ACHN (cell line): ENCODE measurements around the gene GPR26.

Experiments
- DNase-seq: peaks from one replicate; pipeline ENCODE4 v3.0.0-alpha.2; 2015
- in situ Hi-C: cut with HindIII; loops from 2 replicates; pipeline ENCODE4 v1.10.0; 2017; ENCODE audit warnings: low sequenced_read_pairs, low pct_ligation_motif_present, low pct_unique_long_range_greater_than_20kb

GPR26 gene, protein sequence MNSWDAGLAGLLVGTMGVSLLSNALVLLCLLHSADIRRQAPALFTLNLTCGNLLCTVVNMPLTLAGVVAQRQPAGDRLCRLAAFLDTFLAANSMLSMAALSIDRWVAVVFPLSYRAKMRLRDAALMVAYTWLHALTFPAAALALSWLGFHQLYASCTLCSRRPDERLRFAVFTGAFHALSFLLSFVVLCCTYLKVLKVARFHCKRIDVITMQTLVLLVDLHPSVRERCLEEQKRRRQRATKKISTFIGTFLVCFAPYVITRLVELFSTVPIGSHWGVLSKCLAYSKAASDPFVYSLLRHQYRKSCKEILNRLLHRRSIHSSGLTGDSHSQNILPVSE

DNA sequence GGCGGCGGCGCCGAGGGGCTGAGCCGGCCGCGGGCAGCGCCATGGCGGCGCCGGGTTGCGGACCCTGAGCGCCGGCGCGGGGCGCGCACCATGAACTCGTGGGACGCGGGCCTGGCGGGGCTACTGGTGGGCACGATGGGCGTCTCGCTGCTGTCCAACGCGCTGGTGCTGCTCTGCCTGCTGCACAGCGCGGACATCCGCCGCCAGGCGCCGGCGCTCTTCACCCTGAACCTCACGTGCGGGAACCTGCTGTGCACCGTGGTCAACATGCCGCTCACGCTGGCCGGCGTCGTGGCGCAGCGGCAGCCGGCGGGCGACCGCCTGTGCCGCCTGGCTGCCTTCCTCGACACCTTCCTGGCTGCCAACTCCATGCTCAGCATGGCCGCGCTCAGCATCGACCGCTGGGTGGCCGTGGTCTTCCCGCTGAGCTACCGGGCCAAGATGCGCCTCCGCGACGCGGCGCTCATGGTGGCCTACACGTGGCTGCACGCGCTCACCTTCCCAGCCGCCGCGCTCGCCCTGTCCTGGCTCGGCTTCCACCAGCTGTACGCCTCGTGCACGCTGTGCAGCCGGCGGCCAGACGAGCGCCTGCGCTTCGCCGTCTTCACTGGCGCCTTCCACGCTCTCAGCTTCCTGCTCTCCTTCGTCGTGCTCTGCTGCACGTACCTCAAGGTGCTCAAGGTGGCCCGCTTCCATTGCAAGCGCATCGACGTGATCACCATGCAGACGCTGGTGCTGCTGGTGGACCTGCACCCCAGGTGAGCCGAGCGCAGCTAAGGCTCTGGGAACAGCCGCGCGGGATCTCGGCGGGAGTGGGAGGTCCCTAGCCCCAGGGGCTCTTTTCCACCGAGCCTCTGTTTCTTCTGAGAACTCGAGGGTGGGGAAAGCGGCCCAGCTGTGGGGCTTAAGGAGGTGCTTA is at the start of gene GPR26:
TSS of gene GPR26 (plus strand) at position 38 of the 919 bp plus-strand sequence. CDS start at position 91, 53 bp downstream.
- in situ Hi-C loops, result no loop called here
- no peak for DNase-seq

DNA sequence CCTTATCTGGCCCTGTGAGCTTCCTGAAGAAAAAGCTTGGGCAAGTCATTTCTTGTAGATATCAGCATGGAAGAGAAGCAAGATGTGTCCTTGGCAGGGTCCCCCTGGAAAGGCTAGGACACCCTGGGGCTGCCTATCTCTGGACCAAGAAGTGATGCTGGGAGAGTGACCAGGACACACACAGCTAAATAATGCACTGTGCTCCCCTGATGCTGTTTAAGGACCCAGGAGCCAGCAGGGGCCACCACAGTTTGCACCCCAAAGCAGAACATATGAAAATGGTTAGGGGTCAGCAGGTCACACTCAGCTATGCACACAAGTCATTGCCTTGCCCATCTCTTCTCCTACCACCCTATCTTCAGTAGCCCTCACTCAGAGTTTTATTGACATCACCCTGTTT is 47.9 kb upstream of the GPR26 start:
- in situ Hi-C loops, result no loop called here
- DNase-seq, result no peak

DNA sequence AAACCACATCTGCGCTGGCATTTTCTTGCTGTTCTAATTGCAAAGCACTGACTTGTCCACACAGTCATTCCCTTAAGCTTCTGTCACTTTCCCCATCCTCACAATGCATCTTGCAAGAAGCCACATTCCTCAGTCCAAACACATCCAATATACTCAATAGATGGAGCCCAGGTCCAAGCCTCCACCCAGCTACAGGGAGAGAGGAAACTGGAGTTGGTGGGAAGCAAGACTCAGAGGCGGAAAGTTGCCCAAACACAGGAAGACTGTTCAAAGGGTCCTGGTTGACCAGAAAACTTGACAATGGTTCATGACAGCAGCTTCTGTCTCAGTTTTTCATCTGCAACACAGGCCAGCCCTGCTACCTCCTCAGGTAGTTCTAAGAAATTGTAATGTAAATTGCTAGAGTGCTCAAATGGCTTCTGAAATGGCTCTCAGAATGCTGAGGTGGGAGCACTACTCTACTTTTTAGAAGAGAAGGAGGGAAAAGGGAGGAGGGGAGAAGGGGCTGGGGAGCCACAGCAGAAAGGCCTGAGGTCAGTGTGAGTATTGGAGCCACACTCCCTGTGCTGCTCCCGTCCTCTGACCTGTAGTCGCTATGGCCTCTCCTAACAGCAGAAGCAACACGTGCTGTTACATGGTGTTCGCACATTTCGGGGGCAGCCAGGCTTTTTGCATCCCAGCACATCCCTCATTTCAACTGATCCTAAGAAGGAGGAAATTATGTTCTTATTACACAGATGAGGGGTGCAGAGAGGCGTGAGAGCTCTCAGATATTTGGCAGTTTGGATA is 46.9 kb upstream of the GPR26 start:
- in situ Hi-C loops, result no loop called here
- DNase-seq, result no peak

DNA sequence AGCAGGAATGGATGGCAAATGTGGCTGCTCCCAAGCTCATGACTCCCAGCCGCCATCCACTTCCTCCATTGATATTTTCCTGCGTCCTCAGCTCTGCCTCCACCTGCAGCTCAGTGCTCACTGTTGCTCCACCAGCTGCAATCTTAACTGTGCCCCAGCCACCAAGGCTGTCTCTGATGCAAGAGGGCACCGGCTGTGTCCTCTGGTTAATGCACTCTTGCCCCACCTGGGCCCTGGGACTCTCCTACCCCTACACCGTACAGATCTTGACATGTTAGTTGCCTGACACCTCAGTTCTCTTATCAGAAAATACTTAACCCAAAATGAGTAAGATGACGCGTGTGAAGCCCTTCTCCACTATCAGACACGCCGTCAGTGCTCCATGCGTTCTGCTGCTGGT is 45.5 kb upstream of the GPR26 start:
- no peak for DNase-seq
- in situ Hi-C loops, result no loop called here

DNA sequence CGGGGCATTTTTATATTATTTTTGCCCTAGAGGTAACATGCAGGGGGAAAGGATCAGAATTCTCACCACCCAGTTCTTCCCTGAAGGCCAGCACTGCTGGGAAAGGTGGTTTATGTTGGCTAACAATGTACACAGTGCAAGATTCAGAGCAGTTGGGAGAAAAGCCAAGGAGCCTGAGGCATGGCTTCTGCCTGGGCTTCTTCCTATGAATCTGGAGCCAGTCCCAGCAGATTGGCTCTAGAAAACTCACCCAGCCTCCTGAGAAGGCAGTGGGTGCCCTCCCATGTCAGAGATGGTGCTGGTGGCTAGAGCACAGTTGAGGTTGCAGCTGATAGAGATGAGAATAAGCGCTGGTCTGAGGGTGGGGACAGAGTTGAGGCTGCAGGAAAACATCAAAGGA is 44.7 kb upstream of the GPR26 start:
- no peak for DNase-seq
- in situ Hi-C loops, result no loop called here

DNA sequence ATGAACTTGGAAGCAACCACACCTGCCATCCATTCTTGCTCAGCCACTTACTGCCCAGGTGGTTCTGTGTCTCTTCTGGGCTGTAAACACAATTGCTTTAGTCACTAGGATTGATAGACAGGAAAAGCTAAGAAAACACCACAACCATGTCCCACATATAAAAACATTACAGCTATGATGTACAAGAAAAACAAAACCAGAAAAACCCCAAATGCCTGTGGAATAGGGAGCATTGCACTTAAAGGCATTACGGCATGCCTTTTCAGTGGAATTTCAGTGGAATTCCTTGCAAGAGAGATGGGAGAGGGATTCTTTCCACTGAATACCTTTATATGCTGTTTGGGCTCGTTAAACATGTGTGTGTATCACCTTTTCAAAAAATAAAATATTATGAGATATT is 44.2 kb upstream of the GPR26 start:
- no peak for DNase-seq
- in situ Hi-C loops, result no loop called here

DNA sequence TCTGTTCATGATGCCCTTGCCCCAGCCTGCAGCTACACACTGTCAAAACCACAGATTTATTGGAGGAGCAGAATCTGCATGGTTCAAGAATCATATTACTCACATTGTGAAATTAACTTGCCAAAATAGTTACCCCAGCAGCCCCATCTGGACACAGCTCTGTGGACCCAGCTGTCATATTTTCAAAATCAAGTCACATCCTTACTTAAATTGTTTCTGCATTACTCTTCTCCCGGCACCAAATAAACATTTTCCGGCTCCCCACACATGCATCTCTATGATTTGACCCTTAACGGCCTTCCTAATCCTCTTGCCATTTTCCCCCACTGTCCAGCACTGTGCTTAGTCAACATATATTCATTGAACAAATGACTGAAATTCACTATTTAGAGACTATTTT is 43.8 kb upstream of the GPR26 start:
- in situ Hi-C loops, result no loop called here
- DNase-seq, result no peak

DNA sequence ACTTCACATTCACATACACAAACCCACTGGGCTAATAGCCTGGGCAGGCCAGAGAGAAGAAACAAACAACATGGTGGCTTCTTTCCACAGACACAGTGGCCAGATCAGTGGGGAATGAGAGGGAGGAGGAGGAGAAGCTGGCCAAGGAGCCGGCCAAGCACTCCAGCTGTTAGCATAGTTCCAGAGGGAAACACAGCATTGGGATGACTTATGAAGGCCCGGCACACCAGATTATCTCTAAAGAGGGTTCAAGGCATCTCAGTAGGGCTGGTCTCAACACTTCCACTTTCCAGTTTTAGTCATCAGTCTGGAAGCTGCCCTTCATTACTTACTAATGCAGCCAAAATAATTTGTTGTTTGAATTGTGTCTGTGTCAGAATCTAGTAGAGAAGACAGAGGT is 42.1 kb upstream of the GPR26 start:
- DNase-seq, result no peak
- in situ Hi-C loops, result no loop called here

DNA sequence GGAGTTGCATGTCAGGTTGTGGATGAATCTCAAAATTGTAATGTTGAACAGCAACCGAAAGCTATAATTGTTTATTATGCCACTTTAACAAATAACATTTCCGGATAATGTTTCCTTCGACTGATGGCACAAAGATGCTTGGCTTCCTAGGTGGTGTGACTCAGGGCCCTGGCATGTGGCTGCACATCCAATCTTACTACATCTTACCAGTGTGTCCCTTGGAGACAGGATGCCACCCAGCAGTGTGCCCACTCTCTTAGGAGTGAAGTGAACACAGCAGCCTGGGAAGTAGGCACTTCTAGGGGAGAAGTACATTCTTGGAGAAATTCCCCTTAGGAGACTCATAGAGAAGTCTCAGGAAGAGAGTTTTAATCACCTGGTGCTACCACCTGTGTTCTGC is 33.0 kb upstream of the GPR26 start:
- no peak for DNase-seq
- in situ Hi-C loops, result no loop called here

DNA sequence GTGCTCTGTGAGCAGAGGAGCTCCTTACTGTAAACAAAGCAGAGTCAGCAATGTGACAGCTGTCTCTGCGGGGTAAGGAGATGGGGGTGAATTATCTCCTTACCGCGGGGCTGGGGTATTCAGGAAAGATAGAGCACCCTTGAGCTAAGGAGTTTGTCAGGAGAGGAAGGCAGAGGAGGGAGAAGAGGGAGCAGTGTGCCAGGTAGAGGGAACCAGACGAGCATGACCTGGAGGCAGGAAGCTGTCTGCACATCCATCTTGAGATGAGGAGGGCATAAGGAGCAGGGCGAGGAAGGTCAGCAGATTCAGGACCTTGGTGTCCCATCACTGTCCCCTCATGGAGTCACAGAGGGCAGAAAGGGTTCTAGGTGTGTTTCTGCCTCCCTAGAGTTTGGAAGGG is 32.5 kb upstream of the GPR26 start:
- in situ Hi-C loops, result no loop called here

DNA sequence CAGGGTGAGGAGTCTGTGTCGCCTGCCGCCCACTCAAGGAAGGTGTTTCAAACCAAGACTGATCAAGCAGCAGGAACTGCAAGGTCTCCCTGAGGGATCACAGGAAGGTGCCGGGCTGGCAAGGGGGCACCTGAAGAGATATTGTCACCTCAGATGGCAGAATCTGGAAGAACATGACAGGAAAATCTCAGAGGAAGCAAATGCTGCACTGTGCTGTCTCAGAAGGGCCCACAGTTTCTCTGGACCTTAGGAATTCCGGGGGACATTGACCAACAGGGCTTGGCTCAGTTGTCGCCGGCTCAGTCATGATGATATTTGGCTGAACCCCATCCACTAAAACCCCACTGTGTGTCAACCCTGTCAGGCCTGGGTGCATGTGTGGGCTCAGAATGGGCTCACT is 31.9 kb upstream of the GPR26 start:
- in situ Hi-C loops, result no loop called here
- no peak for DNase-seq

More for the DNA sequence above, 32.5 kb upstream of the GPR26 start:
- DNase-seq, result no peak

DNA sequence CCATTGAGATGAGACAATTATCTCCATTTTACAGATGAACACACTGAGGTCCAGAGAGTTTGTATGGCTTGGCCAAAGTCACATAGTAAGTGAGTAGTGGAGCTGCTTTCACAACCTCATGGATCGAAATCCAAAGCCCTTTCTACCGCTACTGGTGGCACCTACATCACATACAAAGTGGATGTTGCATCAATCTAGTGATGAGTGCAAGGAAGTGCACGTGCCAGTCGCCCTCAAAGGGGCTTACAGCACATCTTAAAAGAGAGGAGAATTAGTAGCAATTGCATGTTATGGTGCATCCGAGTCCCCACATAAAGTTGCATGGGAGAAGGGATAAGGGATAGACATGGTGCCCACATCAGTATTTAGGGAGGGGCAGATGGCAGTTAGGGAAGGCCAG is 31.0 kb upstream of the GPR26 start:
- in situ Hi-C loops, result no loop called here
- no peak for DNase-seq

DNA sequence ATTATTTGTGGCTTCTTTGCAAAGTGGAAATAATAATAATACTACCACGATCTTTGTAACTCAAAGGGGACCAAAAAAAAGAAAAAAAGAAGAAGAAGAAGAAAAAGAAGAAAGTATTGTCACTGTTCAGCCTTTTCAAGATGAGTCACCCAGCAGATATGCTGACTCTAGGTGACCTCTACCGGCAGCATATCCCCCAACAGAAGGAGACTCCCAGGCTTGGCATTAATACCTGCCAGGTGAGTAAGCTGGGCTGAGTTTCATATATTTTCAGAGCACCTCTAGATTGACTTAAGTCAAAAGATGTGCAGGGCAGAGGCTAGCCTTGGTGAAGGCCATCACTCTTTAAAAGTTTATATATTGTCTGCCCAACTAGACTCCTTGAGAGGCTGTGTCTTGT is 30.4 kb upstream of the GPR26 start:
- in situ Hi-C loops, result no loop called here
- DNase-seq, result no peak

DNA sequence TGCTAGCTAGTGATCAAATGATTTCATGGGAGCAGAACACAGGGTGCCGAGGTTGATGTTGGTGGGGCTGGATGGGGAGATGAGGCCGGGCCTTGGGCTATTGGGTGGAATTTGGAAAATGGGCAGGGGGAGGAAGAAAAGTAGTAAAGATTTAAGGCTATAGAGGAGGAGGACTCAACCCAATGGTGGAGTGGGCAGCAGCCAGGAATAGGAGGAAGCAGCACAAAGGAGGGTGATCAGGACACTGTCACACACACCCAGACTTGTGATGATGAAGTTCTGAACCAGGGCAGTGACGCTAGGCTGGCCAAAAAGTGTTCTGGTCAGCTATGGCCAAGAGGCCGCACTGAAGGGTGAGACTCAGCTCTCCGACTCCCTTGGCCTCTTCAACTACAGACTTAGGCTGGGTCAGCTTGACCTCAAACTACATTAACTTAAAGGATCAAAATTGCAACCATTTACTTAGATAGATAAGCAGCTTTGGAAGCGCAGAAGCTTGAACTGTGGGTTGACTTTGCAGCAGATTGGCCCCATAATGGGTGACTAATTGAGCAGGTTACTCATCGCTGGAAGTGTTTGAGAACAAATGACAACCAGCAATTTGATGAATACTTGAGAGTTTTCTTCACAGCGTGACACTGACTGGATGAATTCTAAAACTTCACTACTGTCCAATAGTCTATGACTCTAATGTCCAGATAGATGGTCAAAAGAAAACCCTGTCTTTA is 29.4 kb upstream of the GPR26 start:
- in situ Hi-C loops, result no loop called here
- peak; percentile 50 for DNase-seq

DNA sequence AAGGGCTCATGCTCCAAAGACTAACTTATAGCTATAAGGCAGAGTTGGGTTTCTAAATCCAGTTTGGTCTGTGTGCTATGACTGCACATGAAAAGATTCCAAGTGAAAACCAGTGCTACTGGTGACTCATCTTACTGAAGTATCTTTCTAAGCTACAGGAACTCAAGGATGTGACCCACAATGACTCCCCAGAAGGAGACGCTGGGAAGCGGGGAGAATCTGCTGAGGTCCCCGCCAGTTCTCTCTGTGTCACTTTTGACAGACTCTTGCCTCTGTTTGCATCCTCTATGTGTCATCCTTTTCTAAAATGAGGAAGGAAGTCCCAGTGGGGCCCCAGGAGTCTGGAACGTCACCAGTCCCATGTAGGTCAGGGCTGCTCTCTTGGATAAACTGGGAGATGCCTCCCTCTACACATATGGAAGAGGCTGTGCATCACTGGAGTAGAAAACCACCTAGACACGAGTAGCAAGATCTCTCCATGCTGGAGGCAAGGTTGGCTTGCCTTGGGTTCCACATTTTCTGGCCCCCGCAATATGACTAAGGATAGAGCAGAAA is 28.8 kb upstream of the GPR26 start:
- peak; percentile 70 for DNase-seq
- in situ Hi-C loops, result no loop called here

DNA sequence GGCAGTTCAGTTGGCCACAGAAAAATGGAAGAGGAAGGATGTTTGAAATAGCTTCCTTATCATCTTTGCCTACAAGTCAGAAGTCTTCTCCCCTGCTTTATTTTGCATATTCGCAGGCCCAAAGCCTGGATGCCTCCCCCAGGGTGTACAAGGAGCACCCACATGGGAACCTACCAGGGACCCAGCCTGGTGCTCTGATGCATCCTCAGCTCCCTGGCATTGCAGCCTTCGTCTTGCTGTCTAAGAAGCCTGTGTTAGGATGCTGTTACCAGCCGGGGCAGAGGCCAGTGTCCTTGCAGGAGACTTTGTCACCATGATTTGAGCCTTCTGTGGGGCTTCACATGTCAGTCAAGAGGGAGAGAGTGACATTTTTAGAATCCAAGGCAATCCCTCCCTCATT is 27.0 kb upstream of the GPR26 start:
- in situ Hi-C loops, result no loop called here
- no peak for DNase-seq

DNA sequence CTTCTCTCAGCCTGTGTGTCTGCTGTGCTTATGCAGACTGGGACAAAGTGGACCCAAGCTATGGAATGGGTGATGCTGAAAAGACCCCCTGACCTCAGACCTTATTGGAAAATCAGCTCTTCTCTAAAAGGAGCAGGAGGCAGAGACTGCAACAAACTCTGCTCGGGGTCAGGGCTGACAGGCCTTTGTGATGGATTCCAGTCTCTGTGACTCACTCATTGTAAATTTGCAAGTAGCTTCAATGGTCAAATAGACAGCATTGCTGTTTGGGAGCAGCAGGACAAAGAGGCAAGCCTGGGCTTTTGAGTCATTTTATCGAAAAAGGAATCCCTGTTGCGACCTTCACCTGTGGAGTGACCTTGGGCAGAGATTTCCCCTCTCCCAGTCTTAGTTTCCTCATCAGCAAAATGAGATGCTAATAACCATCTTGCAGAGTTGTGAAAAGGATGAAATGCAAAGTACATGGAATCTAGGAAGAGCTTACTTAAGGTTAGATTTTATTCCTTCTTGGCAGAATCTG is 26.1 kb upstream of the GPR26 start:
- no peak for DNase-seq
- in situ Hi-C loops, result no loop called here

DNA sequence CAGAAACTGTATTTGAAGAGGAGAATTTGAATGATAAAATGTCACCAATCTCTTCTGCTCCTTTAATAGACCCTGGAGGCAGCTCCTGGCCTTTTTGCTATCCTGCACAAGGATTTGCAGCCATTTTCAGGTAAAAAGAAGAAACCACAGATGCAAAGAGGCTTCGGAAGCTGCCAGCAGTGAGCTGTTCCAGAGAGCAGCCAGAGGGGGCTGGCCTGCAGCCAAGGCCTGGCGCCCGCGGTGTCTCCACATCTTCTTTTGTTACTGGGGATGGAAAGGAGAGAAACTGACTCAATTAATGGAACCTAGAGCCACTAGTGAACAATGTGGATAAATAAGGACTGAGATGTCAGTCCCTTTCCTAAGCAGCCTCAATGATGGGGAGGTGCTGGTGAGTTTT is 23.9 kb upstream of the GPR26 start:
- DNase-seq, result no peak
- in situ Hi-C loops, result no loop called here
